Esophagus muscularis mucosa (tissue), 4 donors: Measurements from ENCODE around the gene GSDME. TPM values are rescaled to one million over a fixed set of nuclear protein-coding genes. Genes with fewer than 3 reads are reported as not detected.

Source experiments
- DNase-seq: peaks from one replicate; pipeline ENCODE4 v3.0.0-alpha.2; 2017; ENCODE audit errors: extremely low spot score
- H3K27ac ChIP-seq, 4 donors: fragments of 200-600 bp; sonication (generic); replicated peaks in 1 of 4; 1 replicate in 3 of 4; 2 replicates in 1 of 4; pipeline ENCODE4 v1.5.1; 2016 to 2019; ENCODE audit warnings: mild to moderate bottlenecking in 1 of 4
- H3K27me3 ChIP-seq, 4 donors: fragments of 200-600 bp; sonication (generic); one replicate each; pipeline versions ENCODE4 v1.5.1 to v1.6.0; 2016 to 2019
- H3K36me3 ChIP-seq, 4 donors: fragments of 200-600 bp; sonication (generic); one replicate each; pipeline ENCODE4 v1.5.1; 2016 to 2019
- H3K4me1 ChIP-seq, 4 donors: fragments of 200-600 bp; sonication (generic); one replicate each; pipeline ENCODE4 v1.5.1; 2016 to 2019
- H3K4me3 ChIP-seq, 4 donors: fragments of 200-600 bp; sonication (generic); 1 replicate in 2 of 4; 2 replicates in 2 of 4; pipeline ENCODE4 v1.5.1; 2016 to 2019; ENCODE audit warnings: mild to moderate bottlenecking in 4 of 4, moderate library complexity in 1 of 4
- H3K9me3 ChIP-seq, 4 donors: fragments of 200-600 bp; sonication (generic); 1 replicate in 3 of 4; 2 replicates in 1 of 4; pipeline ENCODE4 v1.5.1; 2016 to 2019
- EP300 ChIP-seq: sonication (generic); formaldehyde crosslinking; IDR thresholded peaks from one replicate; pipeline ENCODE4 v1.6.1; 2017; ENCODE audit warnings: antibody characterized with exemption
- POLR2A ChIP-seq: fragments of 450-650 bp; IDR thresholded peaks from one replicate; pipeline ENCODE4 v1.6.1; 2017; ENCODE audit warnings: antibody characterized with exemption, moderate library complexity, mild to moderate bottlenecking, low read depth
- POLR2AphosphoS5 ChIP-seq, 2 donors: sonication (generic); formaldehyde crosslinking; IDR thresholded peaks; one replicate each; pipeline ENCODE4 v1.6.1; 2017; ENCODE audit warnings: antibody characterized with exemption in 2 of 2
- WGBS: methylation state at CpG from one replicate; pipeline ENCODE4 v1.1.5; 2018; 5-methylcytosine and 5-hydroxymethylcytosine counted together
- intact Hi-C: fragments of 100-400 bp; cut with DNase I; formaldehyde crosslinking; loops from one replicate; pipeline ENCODE4 v1.15.1; 2023
- total RNA-seq, 4 donors: library from RNA; depleted of rRNA; stranded (reverse); fragments of >200 nt; gene quantifications; one replicate each; pipeline versions ENCODE4 v1.1.0 to v1.2.1, GENCODE V29; 2016
- TF ChIP-seq, protein P1 (sequence below), 3 experiments: fragments of 200-600 bp in 2 of 3; fragments of 450-650 bp in 1 of 3; sonication (generic) in 2 of 3; IDR thresholded peaks; one replicate each; pipeline ENCODE4 v1.5.1; 2017 to 2019; ENCODE audit warnings: antibody characterized with exemption in 3 of 3, mild to moderate bottlenecking in 2 of 3, moderate library complexity in 1 of 3

The GSDME gene
- total RNA-seq, 4 donors from 2014 or later: 6.5 to 12.2 (median 11.0) TPM

DNA sequence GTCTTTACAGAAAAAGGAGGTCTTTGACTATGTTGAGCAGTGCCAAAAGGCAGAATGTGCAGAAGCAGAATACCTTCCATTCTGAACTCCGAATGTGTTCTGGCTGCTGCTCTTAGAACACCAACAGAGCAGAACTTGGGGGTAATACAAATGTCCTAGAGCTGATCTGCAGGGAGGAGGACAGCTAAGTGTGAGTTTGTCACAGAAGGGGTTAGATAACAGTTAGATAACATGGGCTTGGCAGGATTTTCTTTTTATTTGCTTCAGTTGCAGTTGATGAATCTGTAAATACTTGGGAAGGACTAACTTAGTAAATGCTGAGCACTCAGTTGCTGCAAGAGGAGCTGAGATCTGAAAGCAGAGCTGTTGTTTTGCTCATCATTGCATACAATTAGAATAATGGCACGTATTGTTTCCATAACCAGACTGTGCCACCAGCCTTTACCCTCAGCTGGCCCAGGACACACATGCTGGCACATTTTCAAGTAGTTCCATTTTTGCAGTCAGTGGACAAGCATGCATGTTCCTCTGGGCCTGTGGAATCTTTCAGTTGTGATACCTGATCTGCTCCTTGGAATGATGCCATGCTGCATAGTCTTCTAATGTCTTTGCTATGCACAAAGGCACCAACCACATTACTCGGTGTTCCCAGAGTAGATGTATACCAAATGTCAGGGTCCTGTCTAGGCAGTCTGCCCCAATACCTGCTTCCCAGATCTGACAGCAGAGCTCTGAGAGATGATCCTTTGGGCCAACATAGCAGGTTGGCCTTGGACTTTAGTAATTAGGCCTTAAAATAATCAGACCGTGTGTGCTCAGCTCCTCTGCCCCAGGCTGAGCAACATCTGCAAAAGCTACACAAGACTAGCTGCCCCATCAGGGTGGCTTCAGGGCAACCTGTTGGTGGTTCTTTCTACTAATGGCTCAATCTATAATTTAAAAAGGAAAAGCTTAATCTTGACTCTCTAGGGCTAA is 55.7 kb downstream of the GSDME start:
- Histone ChIP-seq H3K27ac (no peak overlapping the region), H3K27me3 (no peaks in the 10 kb centered on the region), H3K4me1 (peaks cover 14 to 26% (median 21%) of the 10 kb centered on the region in 4 donors), H3K36me3 (no peaks in the 10 kb centered on the region), H3K4me3 (no peak overlapping the region), H3K9me3 (no peaks in the 10 kb centered on the region)
- intact Hi-C loops: no loop called here
- whole genome bisulfite sequencing: 50% methylated on average over 4 of the region's 4 CpGs
- no peak for DNase-seq
- TF ChIP-seq POLR2A (no peak), EP300 (no peak), POLR2AphosphoS5 (IDR thresholded peaks at IDR 0.05) (no peak)
- TF ChIP-seq, protein P1, sequence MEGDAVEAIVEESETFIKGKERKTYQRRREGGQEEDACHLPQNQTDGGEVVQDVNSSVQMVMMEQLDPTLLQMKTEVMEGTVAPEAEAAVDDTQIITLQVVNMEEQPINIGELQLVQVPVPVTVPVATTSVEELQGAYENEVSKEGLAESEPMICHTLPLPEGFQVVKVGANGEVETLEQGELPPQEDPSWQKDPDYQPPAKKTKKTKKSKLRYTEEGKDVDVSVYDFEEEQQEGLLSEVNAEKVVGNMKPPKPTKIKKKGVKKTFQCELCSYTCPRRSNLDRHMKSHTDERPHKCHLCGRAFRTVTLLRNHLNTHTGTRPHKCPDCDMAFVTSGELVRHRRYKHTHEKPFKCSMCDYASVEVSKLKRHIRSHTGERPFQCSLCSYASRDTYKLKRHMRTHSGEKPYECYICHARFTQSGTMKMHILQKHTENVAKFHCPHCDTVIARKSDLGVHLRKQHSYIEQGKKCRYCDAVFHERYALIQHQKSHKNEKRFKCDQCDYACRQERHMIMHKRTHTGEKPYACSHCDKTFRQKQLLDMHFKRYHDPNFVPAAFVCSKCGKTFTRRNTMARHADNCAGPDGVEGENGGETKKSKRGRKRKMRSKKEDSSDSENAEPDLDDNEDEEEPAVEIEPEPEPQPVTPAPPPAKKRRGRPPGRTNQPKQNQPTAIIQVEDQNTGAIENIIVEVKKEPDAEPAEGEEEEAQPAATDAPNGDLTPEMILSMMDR (IDR thresholded peaks at IDR 0.05): no peak

DNA sequence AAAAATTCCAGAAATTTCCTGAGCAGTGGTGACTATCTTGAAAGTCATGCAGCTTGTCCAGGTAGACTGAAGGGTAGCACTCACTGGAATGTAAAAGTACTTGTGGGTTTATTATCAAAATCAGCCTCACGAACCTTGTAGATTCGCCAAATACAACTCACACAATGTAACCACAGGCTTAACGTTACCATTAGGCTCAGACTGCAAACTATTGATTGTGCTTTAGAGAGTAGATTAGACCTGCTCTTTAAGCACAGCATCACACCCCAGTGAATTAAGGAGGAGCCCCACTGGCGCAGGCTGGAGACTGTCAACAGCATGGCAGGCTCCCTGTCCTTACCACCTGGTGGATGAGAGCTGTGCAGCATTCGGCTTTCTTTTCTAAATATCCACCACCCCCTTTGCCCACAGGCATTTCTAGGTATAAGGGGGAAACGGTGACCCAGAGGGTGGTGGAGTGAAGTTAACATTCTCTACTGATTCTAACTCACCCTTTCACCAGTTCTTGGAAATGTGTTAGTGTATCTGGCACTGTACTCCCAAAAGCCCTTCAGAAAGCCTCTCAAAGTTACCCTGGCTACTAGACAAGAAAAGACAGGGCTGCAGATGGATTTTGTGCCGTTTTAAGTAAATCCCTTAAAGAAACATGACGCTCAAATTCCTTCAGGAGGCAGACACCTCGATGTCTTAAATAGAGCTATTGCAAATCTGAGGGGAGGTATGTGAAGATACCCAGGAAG is 56.6 kb downstream of the GSDME start:
- 67% methylated on average over 9 of the region's 9 CpGs for WGBS
- intact Hi-C loops: no loop called here
- TF ChIP-seq EP300 (no peak), POLR2AphosphoS5 (IDR thresholded peaks at IDR 0.05) (no peak), POLR2A (no peak)
- TF ChIP-seq, protein P1 (IDR thresholded peaks at IDR 0.05): no peak

DNA sequence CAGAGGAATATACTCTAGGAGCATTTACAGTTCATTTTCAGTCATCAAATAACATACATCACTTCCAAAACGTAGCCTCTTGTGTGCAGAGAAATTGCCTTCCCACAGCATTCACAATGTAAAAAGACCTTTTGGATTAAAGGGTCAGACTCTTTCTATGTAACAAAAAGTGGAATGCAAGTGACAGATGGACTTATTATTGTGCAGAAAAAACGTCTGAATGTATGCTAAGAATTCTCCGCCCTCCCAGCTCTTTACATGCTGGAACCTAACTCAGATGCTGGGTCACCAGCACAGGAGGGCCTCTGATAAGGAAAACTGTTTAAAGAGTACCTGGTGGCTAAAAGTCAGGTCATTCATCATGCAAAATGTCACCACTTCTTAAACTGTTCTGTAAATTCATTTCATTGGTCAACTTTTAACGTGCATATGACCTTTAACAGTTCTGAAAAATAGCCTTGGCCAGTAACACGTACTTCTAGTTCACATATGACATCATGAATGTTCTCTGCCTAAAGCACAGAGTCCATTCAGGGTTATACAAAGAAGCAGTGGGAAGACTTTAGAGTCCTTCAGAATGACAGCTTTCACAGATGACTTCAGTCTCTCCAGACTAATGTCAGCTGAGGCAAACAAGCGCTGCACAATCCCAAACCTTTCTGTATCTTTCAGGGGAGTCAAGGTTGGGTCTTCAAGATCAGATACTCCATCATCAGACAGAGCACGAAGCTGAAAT is 58.6 kb downstream of the GSDME start:
- DNase-seq: no peak
- Histone ChIP-seq H3K27ac (no peak overlapping the region), H3K9me3 (no peaks in the 10 kb centered on the region), H3K27me3 (no peaks in the 10 kb centered on the region), H3K36me3 (no peaks in the 10 kb centered on the region), H3K4me3 (no peak overlapping the region), H3K4me1 (peaks cover 14 to 26% (median 20%) of the 10 kb centered on the region in 4 donors)
- no peak for TF ChIP-seq POLR2AphosphoS5 (IDR thresholded peaks at IDR 0.05)
- WGBS: 80% methylated on average over 7 of the region's 7 CpGs
- intact Hi-C loops: no loop called here

More for the DNA sequence above, 56.6 kb downstream of the GSDME start:
- Histone ChIP-seq H3K9me3 (no peaks in the 10 kb centered on the region), H3K36me3 (no peaks in the 10 kb centered on the region), H3K4me3 (no peak overlapping the region), H3K27ac (no peak overlapping the region), H3K27me3 (no peaks in the 10 kb centered on the region), H3K4me1 (peaks cover 14 to 26% (median 21%) of the 10 kb centered on the region in 4 donors)
- DNase-seq: no peak

DNA sequence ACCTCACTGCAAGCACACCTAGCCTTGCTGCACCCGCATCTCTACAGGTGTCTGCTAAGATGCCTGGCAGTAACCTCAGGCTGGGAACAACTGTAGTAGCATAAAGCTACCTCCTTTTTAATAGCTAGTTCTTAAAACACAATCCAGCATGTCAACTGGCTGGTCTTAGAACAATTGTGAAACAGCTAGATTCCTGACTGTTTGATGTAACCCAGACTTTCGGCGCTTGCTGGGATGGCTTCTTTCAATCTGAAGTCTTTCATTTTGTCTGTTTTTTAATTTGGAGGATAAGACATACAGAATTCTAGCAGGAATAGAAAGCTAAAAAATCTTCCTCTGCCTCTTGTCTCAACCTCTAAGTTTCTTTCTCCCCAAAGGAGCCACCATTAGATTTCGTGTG is 59.8 kb downstream of the GSDME start:
- TF ChIP-seq POLR2AphosphoS5 (IDR thresholded peaks at IDR 0.05) (peak in 1 of 2 donors; percentile 31), POLR2A (no peak)
- TF ChIP-seq, protein P1 (IDR thresholded peaks at IDR 0.05): no peak
- no peak for DNase-seq
- intact Hi-C loops: no loop called here
- H3K27ac ChIP-seq: no peak overlapping the region
- H3K4me3 ChIP-seq: no peak overlapping the region
- peaks cover 14 to 16% (median 15%) of the 10 kb centered on the region in 4 donors for H3K4me1 ChIP-seq
- H3K9me3 ChIP-seq: no peaks in the 10 kb centered on the region
- H3K27me3 ChIP-seq: no peaks in the 10 kb centered on the region
- 83% methylated on average over 4 of the region's 4 CpGs for WGBS
- no peaks in the 10 kb centered on the region for H3K36me3 ChIP-seq
